Nephron progenitor cell (in vitro differentiated cells): ENCODE measurements around the gene APRT.

Experiments
- DNase-seq: peaks from one replicate; pipeline ENCODE4 v3.0.0; 2021
- H3K27ac Mint-ChIP-seq: 2 replicates; pipeline ENCODE4 v1.8.0; 2021; ENCODE audit warnings: mild to moderate bottlenecking, moderate library complexity, mixed read lengths
- H3K27me3 Mint-ChIP-seq: 2 replicates; pipeline ENCODE4 v1.8.0; 2021; ENCODE audit warnings: mild to moderate bottlenecking, low read depth, mixed read lengths; ENCODE audit not compliant: poor library complexity
- H3K36me3 Mint-ChIP-seq: 2 replicates; pipeline ENCODE4 v1.8.0; 2021; ENCODE audit warnings: low read depth, mixed read lengths
- H3K4me1 Mint-ChIP-seq: 2 replicates; pipeline ENCODE4 v1.8.0; 2021; ENCODE audit warnings: mixed read lengths
- H3K4me3 Mint-ChIP-seq: 2 replicates; pipeline ENCODE4 v1.8.0; 2021; ENCODE audit warnings: mild to moderate bottlenecking, moderate library complexity, mixed read lengths
- H3K9me3 Mint-ChIP-seq: 2 replicates; pipeline ENCODE4 v1.8.0; 2021; ENCODE audit warnings: mild to moderate bottlenecking, moderate library complexity, mixed read lengths
- TF ChIP-seq, protein P1 (sequence below): fragments of 200-600 bp; sonication (generic); IDR thresholded peaks from 2 replicates; pipeline ENCODE4 v1.5.0; 2021; ENCODE audit warnings: antibody characterized with exemption

APRT gene

DNA sequence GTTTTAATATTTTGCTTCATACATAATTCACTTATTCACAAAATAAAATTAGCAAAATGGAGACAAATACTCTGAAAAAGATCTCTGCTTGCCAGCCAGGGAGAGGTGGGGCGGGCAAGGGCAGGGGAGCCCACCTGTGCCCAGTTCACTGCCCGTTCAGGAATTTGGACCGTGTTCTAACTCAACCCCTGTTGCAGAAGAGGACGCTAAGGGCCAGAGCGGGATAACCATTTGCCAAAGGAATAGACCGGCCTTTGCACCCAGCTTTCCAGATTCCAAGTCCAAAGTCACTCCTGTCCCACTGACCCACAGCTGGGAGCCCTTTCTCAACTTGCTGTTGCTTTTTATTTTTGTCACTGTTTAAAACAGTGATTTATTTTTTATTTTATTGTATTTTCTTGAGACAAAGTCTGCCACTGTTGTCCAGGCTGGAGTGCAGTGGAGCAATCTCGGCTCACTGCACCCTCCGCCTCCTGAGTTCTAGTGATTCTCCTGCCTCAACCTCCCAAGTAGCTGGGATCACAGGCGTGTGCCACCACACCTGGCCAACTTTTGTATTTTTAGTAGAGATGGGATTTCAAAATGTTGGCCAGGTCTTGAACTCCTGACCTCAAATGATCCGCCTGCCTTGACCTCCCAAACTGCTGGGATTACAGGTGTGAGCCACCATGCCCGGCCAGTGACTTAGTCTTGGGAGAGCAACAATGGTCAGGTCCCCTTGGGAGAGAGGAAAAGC, 24.0 kb downstream of the APRT start:
- Mint-ChIP-seq H3K4me3 (no peak overlapping the region), H3K9me3 (no peaks in the 10 kb centered on the region), H3K36me3 (no peaks in the 10 kb centered on the region), H3K27ac (no peak overlapping the region), H3K4me1 (peaks cover 23% of the 10 kb centered on the region), H3K27me3 (peaks cover 61% of the 10 kb centered on the region)
- no peak for DNase-seq
- TF ChIP-seq, protein P1, sequence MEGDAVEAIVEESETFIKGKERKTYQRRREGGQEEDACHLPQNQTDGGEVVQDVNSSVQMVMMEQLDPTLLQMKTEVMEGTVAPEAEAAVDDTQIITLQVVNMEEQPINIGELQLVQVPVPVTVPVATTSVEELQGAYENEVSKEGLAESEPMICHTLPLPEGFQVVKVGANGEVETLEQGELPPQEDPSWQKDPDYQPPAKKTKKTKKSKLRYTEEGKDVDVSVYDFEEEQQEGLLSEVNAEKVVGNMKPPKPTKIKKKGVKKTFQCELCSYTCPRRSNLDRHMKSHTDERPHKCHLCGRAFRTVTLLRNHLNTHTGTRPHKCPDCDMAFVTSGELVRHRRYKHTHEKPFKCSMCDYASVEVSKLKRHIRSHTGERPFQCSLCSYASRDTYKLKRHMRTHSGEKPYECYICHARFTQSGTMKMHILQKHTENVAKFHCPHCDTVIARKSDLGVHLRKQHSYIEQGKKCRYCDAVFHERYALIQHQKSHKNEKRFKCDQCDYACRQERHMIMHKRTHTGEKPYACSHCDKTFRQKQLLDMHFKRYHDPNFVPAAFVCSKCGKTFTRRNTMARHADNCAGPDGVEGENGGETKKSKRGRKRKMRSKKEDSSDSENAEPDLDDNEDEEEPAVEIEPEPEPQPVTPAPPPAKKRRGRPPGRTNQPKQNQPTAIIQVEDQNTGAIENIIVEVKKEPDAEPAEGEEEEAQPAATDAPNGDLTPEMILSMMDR, result no peak

DNA sequence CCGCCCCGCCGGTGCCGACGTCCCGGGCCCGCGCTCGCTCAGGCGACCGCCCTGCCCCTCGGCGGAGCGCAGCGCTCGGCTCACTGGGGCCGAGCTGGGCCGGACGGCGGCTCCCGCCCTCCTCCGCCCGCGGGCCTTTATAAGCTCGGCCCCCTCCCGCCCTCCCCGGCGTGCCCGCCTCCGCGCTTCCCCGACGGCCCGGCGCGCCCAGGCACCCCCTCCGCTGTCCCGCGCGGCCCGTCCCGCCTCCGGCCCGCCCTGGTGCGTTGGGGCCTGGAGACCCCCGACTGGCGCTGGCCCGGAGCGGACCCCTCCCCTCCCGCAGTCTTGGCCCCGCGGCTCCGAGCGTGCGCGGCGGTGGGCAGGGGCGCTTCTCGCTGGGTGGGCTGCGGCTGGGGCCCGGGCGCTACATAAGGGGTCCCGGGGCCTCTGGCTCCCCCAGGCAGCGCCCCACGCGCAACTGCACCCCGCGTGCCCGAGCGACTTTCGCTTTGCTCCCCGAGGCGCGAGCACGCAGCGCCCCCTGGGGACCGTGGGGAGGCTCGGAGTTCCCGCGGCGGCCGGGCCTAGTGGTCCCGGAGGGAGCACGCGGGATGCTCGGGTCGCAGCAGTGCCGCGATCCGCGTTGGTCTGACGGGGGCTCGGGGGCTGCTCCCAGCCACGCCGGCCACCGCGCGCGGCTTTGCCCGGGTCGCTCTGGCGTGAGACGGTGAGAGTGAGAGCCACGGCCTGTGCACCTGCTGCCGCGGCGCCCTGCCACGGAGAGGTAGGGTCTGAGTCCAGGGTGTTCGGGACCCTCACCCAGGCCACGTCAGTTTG, 26.4 kb downstream of the APRT start, which contains the start of gene PIEZO1:
Gene PIEZO1, minus strand, starts transcription at position 115 of the 819 bp plus-strand sequence. CDS start 256 bp downstream, outside the sequence.
- Mint-ChIP-seq H3K27me3 (peaks cover 76% of the 10 kb centered on the region), H3K36me3 (no peaks in the 10 kb centered on the region), H3K4me3 (peak within 1 kb of the TSS; percentile 76), H3K9me3 (no peaks in the 10 kb centered on the region), H3K4me1 (peaks cover 16% of the 10 kb centered on the region), H3K27ac (no peak within 1 kb of the TSS)
- TF ChIP-seq, protein P1, result peak; percentile 51
- DNase-seq, result peak; percentile 73

DNA sequence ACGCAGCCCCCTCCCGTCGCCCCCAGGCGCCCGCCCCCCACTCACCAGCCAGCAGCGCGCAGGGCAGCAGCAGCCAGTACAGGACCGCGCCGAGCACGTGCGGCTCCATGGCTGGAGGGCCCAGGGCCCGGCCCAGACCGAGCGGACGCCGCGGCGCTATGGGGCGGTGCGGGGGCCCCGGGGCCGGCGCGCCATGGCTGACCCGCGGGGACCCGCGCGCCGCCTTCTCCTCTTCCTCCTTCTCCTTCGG, 26.9 kb downstream of the APRT start:
- Mint-ChIP-seq H3K4me1 (peaks cover 17% of the 10 kb centered on the region), H3K9me3 (no peaks in the 10 kb centered on the region), H3K27me3 (peaks cover 75% of the 10 kb centered on the region), H3K4me3 (no peak overlapping the region), H3K36me3 (no peaks in the 10 kb centered on the region), H3K27ac (no peak overlapping the region)
- no peak for DNase-seq
- TF ChIP-seq, protein P1, result no peak

DNA sequence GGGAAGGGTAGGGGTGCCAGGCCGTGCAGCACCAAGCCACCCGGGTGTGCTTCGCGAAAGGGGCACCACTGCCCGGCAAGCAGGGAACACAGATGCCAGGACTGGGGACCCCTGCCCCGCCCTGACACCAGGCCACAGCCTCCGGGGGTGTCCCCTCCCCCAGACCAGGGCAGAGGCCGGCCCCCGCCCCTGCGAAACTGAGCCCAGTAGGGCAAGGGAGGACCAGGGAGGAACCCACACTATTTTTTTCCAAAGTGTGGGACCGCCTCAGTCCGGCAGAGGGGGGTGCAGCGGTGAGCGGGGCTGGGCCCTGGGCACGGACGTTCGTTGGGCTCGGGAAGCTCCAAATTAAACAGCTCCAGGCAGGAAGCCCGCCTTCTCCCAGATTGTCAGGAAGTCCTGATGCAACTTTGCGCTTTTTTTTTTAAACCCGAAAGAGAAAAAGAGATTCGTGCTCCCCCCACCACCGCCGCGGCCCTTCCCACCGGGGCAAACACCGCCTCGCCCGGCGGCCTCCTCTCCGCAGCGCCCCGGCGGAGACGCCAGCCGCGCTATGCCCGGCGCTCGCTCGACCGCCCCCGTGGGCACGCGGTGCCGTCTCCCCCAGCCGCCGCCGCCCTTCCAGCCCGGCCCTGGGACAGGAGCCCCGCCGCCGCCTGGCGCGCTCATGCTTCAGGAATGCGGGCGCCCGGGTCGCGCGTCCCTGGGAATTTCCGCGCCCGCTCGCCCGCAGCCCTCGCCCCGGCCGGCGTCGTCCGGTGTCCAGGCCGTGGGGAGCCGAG, 27.5 kb downstream of the APRT start:
- peaks cover 70% of the 10 kb centered on the region for H3K27me3 Mint-ChIP-seq
- DNase-seq, result peak; percentile 79

DNA sequence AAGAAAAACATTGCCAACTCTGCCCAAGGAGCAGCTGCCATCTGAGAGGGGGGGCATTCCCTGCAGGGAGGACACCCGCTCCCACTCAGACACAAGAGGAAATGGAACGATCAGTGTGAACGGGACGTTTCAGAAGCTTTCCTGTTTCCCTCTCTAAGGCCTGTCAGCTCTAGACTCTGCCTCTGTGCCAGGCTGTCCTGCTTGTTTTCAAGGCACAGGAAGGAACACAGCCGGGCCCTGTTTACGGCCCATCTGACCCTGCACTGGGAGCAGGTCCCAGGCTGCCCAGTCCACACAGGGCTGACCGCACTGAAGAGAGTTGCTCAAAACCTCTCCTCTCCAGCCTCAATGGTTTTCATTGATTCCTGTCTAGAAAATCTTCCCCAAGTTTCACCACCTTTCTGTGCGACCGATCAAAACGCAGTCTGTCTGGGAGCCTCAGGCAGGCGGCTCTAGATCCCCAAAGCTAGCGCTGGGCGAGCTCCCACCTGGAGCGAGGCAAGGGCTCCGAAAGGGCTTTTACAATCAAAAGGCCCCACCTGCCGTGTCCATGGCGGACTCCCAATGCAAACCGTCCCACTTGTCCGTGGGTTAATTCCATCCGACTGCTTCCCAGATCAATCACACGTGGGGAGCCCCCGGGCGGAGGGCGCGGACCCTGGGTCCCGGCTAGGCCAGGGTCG, 28.2 kb downstream of the APRT start:
- DNase-seq, result peak; percentile 5
- H3K36me3 Mint-ChIP-seq, result no peaks in the 10 kb centered on the region
- no peaks in the 10 kb centered on the region for H3K9me3 Mint-ChIP-seq
- peak overlapping the region; percentile 21 for H3K4me3 Mint-ChIP-seq
- TF ChIP-seq, protein P1, result no peak
- H3K27ac Mint-ChIP-seq, result no peak overlapping the region
- H3K27me3 Mint-ChIP-seq, result peaks cover 67% of the 10 kb centered on the region
- H3K4me1 Mint-ChIP-seq, result peaks cover 29% of the 10 kb centered on the region

More for the DNA sequence above, 27.5 kb downstream of the APRT start:
- H3K36me3 Mint-ChIP-seq, result no peaks in the 10 kb centered on the region
- peak overlapping the region; percentile 76 for H3K4me3 Mint-ChIP-seq
- TF ChIP-seq, protein P1, result no peak
- no peaks in the 10 kb centered on the region for H3K9me3 Mint-ChIP-seq
- H3K27ac Mint-ChIP-seq, result no peak overlapping the region
- H3K4me1 Mint-ChIP-seq, result peaks cover 22% of the 10 kb centered on the region
